A549 (cell line): Measurements from ENCODE around the gene EPS8L2.

Experiments used
- BCL3 ChIP-seq: fragments of >200 bp; sonication (Bioruptor Twin); formaldehyde crosslinking; IDR thresholded peaks from 3 replicates; pipeline ENCODE4 v1.6.1; 2016
- CHD2 ChIP-seq: fragments of 150-350 bp; IDR thresholded peaks from 2 replicates; pipeline ENCODE4 v1.6.1; 2014; ENCODE audit warnings: low read length; ENCODE audit not compliant: partially characterized antibody
- CTCF ChIP-seq: fragments of >200 bp; sonication (Bioruptor Twin); formaldehyde crosslinking; IDR thresholded peaks from 3 replicates; pipeline ENCODE4 v1.5.1; 2016
- EP300 ChIP-seq, 2 experiments: fragments of >200 bp; sonication (Bioruptor Twin); formaldehyde crosslinking; IDR thresholded peaks; 2 replicates in 1 of 2; 3 replicates in 1 of 2; pipeline ENCODE4 v1.6.1; 2016 to 2017
- HOXB5 ChIP-seq: fragments of 250-450 bp; sonication (Bioruptor Pico); IDR thresholded peaks from 2 replicates; pipeline ENCODE4 v1.5.0; 2020; ENCODE audit warnings: mild to moderate bottlenecking, moderate library complexity
- NFE2L2 ChIP-seq: fragments of 150-350 bp; conservative IDR thresholded peaks from 2 replicates; pipeline ENCODE4 v1.6.1; 2014; ENCODE audit warnings: low read length
- PBX3 ChIP-seq: IDR thresholded peaks from 2 replicates; pipeline ENCODE4 v1.6.1; 2012
- SREBF2 ChIP-seq: fragments of 450-650 bp; IDR thresholded peaks from 2 replicates; pipeline ENCODE4 v1.6.1; 2014; ENCODE audit warnings: mild to moderate bottlenecking, moderate library complexity
- ZC3H11A ChIP-seq: fragments of 450-650 bp; IDR thresholded peaks from 2 replicates; pipeline ENCODE4 v1.6.1; 2014; ENCODE audit warnings: antibody characterized with exemption, mild to moderate bottlenecking

GRCh38 chr11:722346-722811 lies 16.3 kb downstream of the EPS8L2 start:
- TF ChIP-seq PBX3 (no peak), CTCF (no peak), NFE2L2 (no peak), ZC3H11A (no peak), EP300 (IDR thresholded peaks at IDR 0.05) (no peak), SREBF2 (no peak), HOXB5 (CRISPR knock-in tag) (no peak), CHD2 (no peak), BCL3 (no peak)
